Pancreas (tissue), 10 donors: ENCODE data around the gene MRC1. TPM values are rescaled to one million over a fixed set of nuclear protein-coding genes. Genes with fewer than 3 reads are reported as not detected.

ENCODE experiments used
- ATAC-seq, 4 donors: fragments of 200-7000 bp; cut with Tn5 transposase; one replicate each; pipeline versions ENCODE4 v1.8.0 to v1.9.1; 2020; ENCODE audit warnings: mild to moderate bottlenecking in 4 of 4, moderate library complexity in 4 of 4
- DNase-seq, 6 donors: peaks; one replicate each; pipeline ENCODE4 v3.0.0-alpha.2; 2020
- FAIRE-seq: peaks from 2 replicates; lab custom pipeline; 2012; peaks lifted over from hg19 to GRCh38; lab: Jason Lieb, UNC
- H3K27ac ChIP-seq, 4 donors: fragments of 200-600 bp; sonication (generic); 1 replicate in 3 of 4; 2 replicates in 1 of 4; pipeline versions ENCODE4 v1.5.0 to v1.8.0; 2020
- H3K27me3 ChIP-seq, 4 donors: fragments of 200-600 bp; one replicate each; pipeline ENCODE4 v1.8.0; 2021
- H3K36me3 ChIP-seq, 3 donors: fragments of 200-600 bp; sonication (generic) in 1 of 3; one replicate each; pipeline versions ENCODE4 v1.5.0 to v1.8.0; 2020 to 2021
- H3K4me1 ChIP-seq, 3 donors: fragments of 200-600 bp; one replicate each; pipeline ENCODE4 v1.8.0; 2021
- H3K4me3 ChIP-seq, 4 donors: fragments of 200-600 bp; sonication (generic) in 2 of 4; one replicate each; pipeline versions ENCODE4 v1.5.0 to v1.8.0; 2020 to 2021
- H3K9me3 ChIP-seq, 4 donors: fragments of 200-600 bp; one replicate each; pipeline ENCODE4 v1.8.0; 2021
- CTCF ChIP-seq, 4 donors: fragments of 200-600 bp; sonication (generic) in 3 of 4; IDR thresholded peaks; one replicate each; pipeline versions ENCODE4 v1.5.0 to v1.8.0; 2021; ENCODE audit warnings: antibody characterized with exemption in 4 of 4
- WGBS, 2 donors: extraction: QIAGEN DNeasy Blood & Tissue Kit; methylation state at CpG; one replicate each; pipeline ENCODE4 v1.1.7; 2013; 5-methylcytosine and 5-hydroxymethylcytosine counted together
- intact Hi-C, 3 donors: fragments of 100-400 bp; cut with DNase I; formaldehyde crosslinking; loops; one replicate each; pipeline versions ENCODE4 v1.11.1 to v1.14.2; 2022
- polyA plus RNA-seq, 2 donors: library from polyadenylated mRNA; stranded (reverse); fragments of 200-250 nt; gene quantifications; one replicate each; pipeline ENCODE4 v1.2.3, GENCODE V29; 2013
- total RNA-seq, 6 donors: library from RNA; stranded (reverse); fragmentation: NEBNext Ultra II Directional in 4 of 6; extraction: Animal tissue kit (Norgen Biotek cat#: 25700) in 4 of 6; gene quantifications; one replicate each; pipeline versions ENCODE4 v1.2.1 to v1.2.4, GENCODE V29; 2021 to 2023
- donor health status: healthy with polysubstance abuse.
- donor health status: DM: no; HTN: no; CAD: no; lungs with moderate emphysema.
- donor health status: DM: no; HTN: no; CAD: no.
- donor health status: control.
- donor health status: control.
- donor health status: Bipolar disorder and iron deficiency.
- donor health status: DM: yes; HTN: yes; CAD: no.
- donor health status: DM: no; HTN: no; CAD: no.
- donor health status: DM: no; HTN: no; CAD: no.
- donor health status: DM: yes; HTN: yes; CAD: no.

The MRC1 gene
- total and polyA plus RNA-seq, 8 donors = 1.2 to 23.6 (median 3.1) TPM

- no peak for ATAC-seq
- 83 to 97% methylated on average over 7 of the region's 7 CpGs for WGBS, 2 donors
- FAIRE-seq = no peak
These were observed 45.0 kb downstream of the MRC1 start for GRCh38 chr10:17854044-17854652.

GRCh38 chr10:17857040-17857439 lies 47.9 kb downstream of the MRC1 start:
- H3K4me3 ChIP-seq = no peak overlapping the region
- H3K4me1 ChIP-seq = no peaks in the 10 kb centered on the region
- H3K27me3 ChIP-seq = peaks cover 0 to 2% (median 0%) of the 10 kb centered on the region in 4 donors
- ATAC-seq (no peak), DNase-seq (no peak), FAIRE-seq (no peak)
- WGBS, 2 donors = 59 to 65% methylated on average over 3 of the region's 3 CpGs
- no peak overlapping the region for H3K27ac ChIP-seq
- intact Hi-C loops = no loop called here
- H3K36me3 ChIP-seq = no peaks in the 10 kb centered on the region
- no peaks in the 10 kb centered on the region for H3K9me3 ChIP-seq
- no peak for TF ChIP-seq CTCF (IDR thresholded peaks at IDR 0.05)

More at GRCh38 chr10:17854044-17854652, 45.0 kb downstream of the MRC1 start:
- H3K27me3 ChIP-seq = peaks cover 0 to 2% (median 0%) of the 10 kb centered on the region in 4 donors
- H3K27ac ChIP-seq = no peak overlapping the region
- no peak for DNase-seq
- intact Hi-C loops = no loop called here
- H3K9me3 ChIP-seq = no peaks in the 10 kb centered on the region
- no peaks in the 10 kb centered on the region for H3K36me3 ChIP-seq
- no peak for TF ChIP-seq CTCF (IDR thresholded peaks at IDR 0.05)
- no peak overlapping the region for H3K4me3 ChIP-seq
- H3K4me1 ChIP-seq = no peaks in the 10 kb centered on the region

- intact Hi-C loops = no loop called here
- Histone ChIP-seq H3K4me3 (no peak overlapping the region), H3K36me3 (no peaks in the 10 kb centered on the region), H3K9me3 (no peaks in the 10 kb centered on the region), H3K27ac (no peak overlapping the region), H3K27me3 (no peaks in the 10 kb centered on the region), H3K4me1 (no peaks in the 10 kb centered on the region)
- DNase-seq = no peak
- no peak for ATAC-seq
- 72 to 84% methylated on average over 8 of the region's 8 CpGs for WGBS, 2 donors
- no peak for TF ChIP-seq CTCF (IDR thresholded peaks at IDR 0.05)
- no peak for FAIRE-seq
These were observed 50.5 kb downstream of the MRC1 start for GRCh38 chr10:17859492-17860156.

GRCh38 chr10:17861760-17862159 lies 52.6 kb downstream of the MRC1 start:
- intact Hi-C loops = no loop called here
- no peaks in the 10 kb centered on the region for H3K4me1 ChIP-seq
- TF ChIP-seq CTCF (IDR thresholded peaks at IDR 0.05) = no peak
- DNase-seq (no peak), ATAC-seq (no peak), FAIRE-seq (peak; percentile 20)
- H3K27ac ChIP-seq = no peak overlapping the region
- H3K9me3 ChIP-seq = no peaks in the 10 kb centered on the region
- no peaks in the 10 kb centered on the region for H3K27me3 ChIP-seq
- no peaks in the 10 kb centered on the region for H3K36me3 ChIP-seq
- H3K4me3 ChIP-seq = no peak overlapping the region
- 79 to 86% methylated on average over 5 of the region's 5 CpGs for WGBS, 2 donors

GRCh38 chr10:17865351-17865750 lies 56.2 kb downstream of the MRC1 start:
- intact Hi-C loops = no loop called here
- FAIRE-seq (no peak), ATAC-seq (no peak), DNase-seq (no peak)
- WGBS, 2 donors = 65 to 84% methylated on average over 3 of the region's 3 CpGs
- Histone ChIP-seq H3K27ac (no peak overlapping the region), H3K36me3 (no peaks in the 10 kb centered on the region), H3K9me3 (no peaks in the 10 kb centered on the region), H3K4me1 (no peaks in the 10 kb centered on the region), H3K27me3 (no peaks in the 10 kb centered on the region), H3K4me3 (no peak overlapping the region)
- TF ChIP-seq CTCF (IDR thresholded peaks at IDR 0.05) = no peak
